ENCODE results near the gene LRP3. TPM values are rescaled to one million over a fixed set of nuclear protein-coding genes. Genes with fewer than 3 reads are reported as not detected.

Gene LRP3
- polyA plus RNA-seq, 1 of the 3 experiments (the other 2 are of a cell fraction), result 8.2 TPM

DNA sequence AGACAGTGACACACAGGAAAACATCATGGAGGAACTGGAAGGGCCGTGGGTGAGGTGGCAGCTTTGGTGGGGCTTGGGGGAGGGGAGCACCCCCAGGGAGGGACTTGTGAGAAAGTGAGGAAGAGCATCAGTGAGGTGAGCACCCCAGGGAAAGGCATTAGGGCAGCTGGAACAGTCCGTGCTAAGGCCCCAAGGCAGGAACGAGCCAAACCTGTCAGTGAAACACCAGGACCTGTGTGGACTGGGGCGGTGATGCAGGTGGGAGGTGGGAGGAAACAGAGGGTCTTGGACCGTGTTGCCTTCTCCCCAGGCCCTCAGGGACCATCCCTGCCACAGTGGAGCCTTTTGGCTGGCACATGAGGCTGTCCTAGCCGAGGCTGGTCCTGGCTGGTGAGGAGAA lies 48.8 kb downstream of the LRP3 start:
- Histone ChIP-seq H3K27me3 (ENCODE audit: insufficient read depth) (no peaks in the 10 kb centered on the region), H3F3A (replicated peaks; ENCODE audit: insufficient read depth) (no peaks in the 10 kb centered on the region), H3K9me2 (no peaks in the 10 kb centered on the region), H2AFZ (ENCODE audit: low read depth) (no peak overlapping the region), H3K4me1 (ENCODE audit: control insufficient read depth in 1 of 2, insufficient read depth in 2 of 2, low read depth in 1 of 2, low read length in 1 of 2) (peaks cover 0 to 8% of the 10 kb centered on the region in 2 experiments; a peak in 1 of 4 replicates), H3K79me2 (ENCODE audit: insufficient read depth) (no peaks in the 10 kb centered on the region), H3K9ac (no peak overlapping the region), H3K36me3 (replicated peaks in 1 of 2; ENCODE audit: control insufficient read depth in 1 of 2, insufficient read depth in 2 of 2, low read length in 1 of 2) (no peaks in the 10 kb centered on the region), H3K4me3 (ENCODE audit: low read depth in 2 of 2, low read length in 1 of 2) (no peak overlapping the region), H3K9me3 (no peaks in the 10 kb centered on the region), H4K20me1 (ENCODE audit: insufficient read depth) (no peaks in the 10 kb centered on the region), H3K27ac (ENCODE audit: low read depth in 2 of 2, low read length in 1 of 2) (no peak overlapping the region), H3K4me2 (no peak overlapping the region)
- TF ChIP-seq USF2 (IDR thresholded peaks at IDR 0.05; ENCODE audit: borderline replicate concordance, low read depth, low read length) (no peak), EP300 (IDR thresholded peaks at IDR 0.05; ENCODE audit: borderline replicate concordance in 1 of 2, low read depth in 1 of 2, low read length in 1 of 2) (no peak), SIN3A (IDR thresholded peaks at IDR 0.05; ENCODE audit: borderline replicate concordance, low read depth, low read length) (no peak), JUND (IDR thresholded peaks at IDR 0.05) (no peak), FOXJ3 (CRISPR knock-in tag; IDR thresholded peaks at IDR 0.05) (no peak), POLR2AphosphoS5 (IDR thresholded peaks at IDR 0.05; ENCODE audit: low read depth, low read length) (no peak), FOSL2 (IDR thresholded peaks at IDR 0.05; ENCODE audit: borderline replicate concordance, low read depth) (no peak), TEAD4 (IDR thresholded peaks at IDR 0.05; ENCODE audit: borderline replicate concordance, insufficient read depth) (no peak), ZBTB33 (IDR thresholded peaks at IDR 0.05; ENCODE audit: borderline replicate concordance, low read depth) (no peak), NFIC (IDR thresholded peaks at IDR 0.05; ENCODE audit: borderline replicate concordance) (no peak), TAF1 (IDR thresholded peaks at IDR 0.05; ENCODE audit: borderline replicate concordance, low read depth, low read length) (no peak), EZH2phosphoT487 (IDR thresholded peaks at IDR 0.05; ENCODE audit: borderline replicate concordance, low read depth) (no peak), GATA2 (CRISPR knock-in tag; IDR thresholded peaks at IDR 0.05) (no peak), RXRA (IDR thresholded peaks at IDR 0.05; ENCODE audit: borderline replicate concordance, low read depth) (no peak), YY1 (IDR thresholded peaks at IDR 0.05; ENCODE audit: low read depth) (no peak), RAD21 (IDR thresholded peaks at IDR 0.05; ENCODE audit: low read length) (no peak), RFX5 (IDR thresholded peaks at IDR 0.05; ENCODE audit: low read length) (no peak)
- TF ChIP-seq, protein P1, sequence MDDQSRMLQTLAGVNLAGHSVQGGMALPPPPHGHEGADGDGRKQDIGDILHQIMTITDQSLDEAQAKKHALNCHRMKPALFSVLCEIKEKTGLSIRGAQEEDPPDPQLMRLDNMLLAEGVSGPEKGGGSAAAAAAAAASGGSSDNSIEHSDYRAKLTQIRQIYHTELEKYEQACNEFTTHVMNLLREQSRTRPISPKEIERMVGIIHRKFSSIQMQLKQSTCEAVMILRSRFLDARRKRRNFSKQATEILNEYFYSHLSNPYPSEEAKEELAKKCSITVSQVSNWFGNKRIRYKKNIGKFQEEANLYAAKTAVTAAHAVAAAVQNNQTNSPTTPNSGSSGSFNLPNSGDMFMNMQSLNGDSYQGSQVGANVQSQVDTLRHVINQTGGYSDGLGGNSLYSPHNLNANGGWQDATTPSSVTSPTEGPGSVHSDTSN (IDR thresholded peaks at IDR 0.05), result no peak
- TF ChIP-seq, protein P2, sequence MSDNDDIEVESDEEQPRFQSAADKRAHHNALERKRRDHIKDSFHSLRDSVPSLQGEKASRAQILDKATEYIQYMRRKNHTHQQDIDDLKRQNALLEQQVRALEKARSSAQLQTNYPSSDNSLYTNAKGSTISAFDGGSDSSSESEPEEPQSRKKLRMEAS (IDR thresholded peaks at IDR 0.05; ENCODE audit: low read depth), result no peak
- ChIA-PET POLR2A (no interaction called here), CTCF (interaction anchor here (0.6 to 14.8 kb wide), 11 partner anchors 8 to 535 kb away, joined by 3 to 511 read pairs (median 6); no protein-coding TSS in a partner anchor)
- DNase-seq, result no peak
- WGBS (ENCODE audit: low lambda C conversion rate), result 56% methylated on average over 5 of the region's 6 CpGs

All from SK-N-SH (cell line).